Right lobe of liver (tissue), 4 donors: ENCODE measurements around the gene OR11H12.
"Not testable (repeated sequence)": the region's sequence is repeated elsewhere in the genome, so short reads cannot be mapped to it uniquely, and the experiment has no call there.

ENCODE experiments used
- POLR2A ChIP-seq: fragments of 450-650 bp; IDR thresholded peaks from one replicate; pipeline ENCODE4 v1.6.1; 2017; ENCODE audit warnings: antibody characterized with exemption, mild to moderate bottlenecking
- TF ChIP-seq, protein P1 (sequence below), 4 donors: fragments of 200-600 bp in 3 of 4; fragments of 450-650 bp in 1 of 4; IDR thresholded peaks; one replicate each; pipeline versions ENCODE4 v1.5.1 to v1.8.0; 2016 to 2022; ENCODE audit warnings: antibody characterized with exemption in 4 of 4, mild to moderate bottlenecking in 2 of 4
- donor health status: DM: no; HTN: no; CAD: no.
- donor health status: DM: no; HTN: no; CAD: no.
- donor health status: DM: no; HTN: yes; CAD: no.

DNA sequence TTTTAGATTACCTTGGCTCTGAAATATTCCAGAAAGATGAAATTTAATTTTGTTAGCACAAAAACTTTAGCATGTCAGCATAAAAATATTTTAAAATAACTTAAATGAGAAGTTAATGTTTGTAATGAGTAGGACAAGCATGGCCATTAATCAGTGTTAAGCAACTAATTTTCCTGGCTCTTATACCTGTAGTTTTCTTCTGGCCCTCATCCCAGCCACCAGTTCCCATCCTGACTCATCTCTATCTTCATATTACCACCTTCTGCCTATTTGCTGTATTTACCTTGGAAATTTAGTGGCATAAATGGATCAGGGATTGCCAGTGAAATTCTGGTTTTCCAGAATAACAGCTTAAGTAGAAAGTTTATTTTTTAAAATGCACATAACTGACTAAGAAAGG is 37.1 kb downstream of the OR11H12 start:
- TF ChIP-seq, protein P1, sequence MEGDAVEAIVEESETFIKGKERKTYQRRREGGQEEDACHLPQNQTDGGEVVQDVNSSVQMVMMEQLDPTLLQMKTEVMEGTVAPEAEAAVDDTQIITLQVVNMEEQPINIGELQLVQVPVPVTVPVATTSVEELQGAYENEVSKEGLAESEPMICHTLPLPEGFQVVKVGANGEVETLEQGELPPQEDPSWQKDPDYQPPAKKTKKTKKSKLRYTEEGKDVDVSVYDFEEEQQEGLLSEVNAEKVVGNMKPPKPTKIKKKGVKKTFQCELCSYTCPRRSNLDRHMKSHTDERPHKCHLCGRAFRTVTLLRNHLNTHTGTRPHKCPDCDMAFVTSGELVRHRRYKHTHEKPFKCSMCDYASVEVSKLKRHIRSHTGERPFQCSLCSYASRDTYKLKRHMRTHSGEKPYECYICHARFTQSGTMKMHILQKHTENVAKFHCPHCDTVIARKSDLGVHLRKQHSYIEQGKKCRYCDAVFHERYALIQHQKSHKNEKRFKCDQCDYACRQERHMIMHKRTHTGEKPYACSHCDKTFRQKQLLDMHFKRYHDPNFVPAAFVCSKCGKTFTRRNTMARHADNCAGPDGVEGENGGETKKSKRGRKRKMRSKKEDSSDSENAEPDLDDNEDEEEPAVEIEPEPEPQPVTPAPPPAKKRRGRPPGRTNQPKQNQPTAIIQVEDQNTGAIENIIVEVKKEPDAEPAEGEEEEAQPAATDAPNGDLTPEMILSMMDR (IDR thresholded peaks at IDR 0.05): not testable (repeated sequence)
- not testable (repeated sequence) for TF ChIP-seq POLR2A
